ENCODE results near the gene EXOC6B.

EXOC6B gene

DNA sequence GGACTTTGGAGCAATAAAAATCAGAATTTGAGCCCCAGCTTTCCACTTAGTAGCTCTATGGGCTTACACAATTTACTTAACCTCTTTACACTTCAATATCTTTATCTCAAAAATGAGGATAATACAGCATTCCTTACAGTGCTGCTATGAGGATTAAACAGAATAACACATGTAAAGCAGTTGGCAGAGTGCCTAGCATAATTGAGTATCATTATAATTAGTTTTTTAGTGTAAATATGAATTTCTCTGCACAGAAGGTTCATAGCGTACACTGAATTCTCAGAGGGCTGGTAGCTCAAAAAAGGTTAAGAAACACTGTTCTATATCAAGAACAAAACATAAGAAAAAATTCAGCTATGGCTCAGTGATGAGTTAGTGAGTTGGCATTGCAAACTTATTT is 487.8 kb downstream of the EXOC6B start:
- no peak for FAIRE-seq

DNA sequence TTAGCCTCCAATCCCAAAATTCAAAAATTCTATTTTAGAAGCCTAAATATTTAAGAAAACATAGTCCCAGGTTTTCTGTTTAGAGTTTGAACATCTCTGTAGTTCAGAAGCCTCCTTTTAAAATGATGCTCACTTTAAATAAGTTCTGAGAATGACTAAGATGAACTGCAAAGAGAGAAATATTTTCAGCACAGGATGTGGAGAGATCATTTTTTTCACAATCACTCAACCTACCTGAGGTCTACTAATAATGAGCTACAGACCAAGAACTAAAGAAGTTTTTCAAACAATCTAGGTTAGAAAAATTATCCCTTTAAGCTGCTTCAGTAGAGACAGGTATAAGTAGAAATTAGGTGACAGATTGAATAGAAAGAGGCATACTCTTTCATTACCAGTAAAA is 493.1 kb downstream of the EXOC6B start:
- no peak for FAIRE-seq

DNA sequence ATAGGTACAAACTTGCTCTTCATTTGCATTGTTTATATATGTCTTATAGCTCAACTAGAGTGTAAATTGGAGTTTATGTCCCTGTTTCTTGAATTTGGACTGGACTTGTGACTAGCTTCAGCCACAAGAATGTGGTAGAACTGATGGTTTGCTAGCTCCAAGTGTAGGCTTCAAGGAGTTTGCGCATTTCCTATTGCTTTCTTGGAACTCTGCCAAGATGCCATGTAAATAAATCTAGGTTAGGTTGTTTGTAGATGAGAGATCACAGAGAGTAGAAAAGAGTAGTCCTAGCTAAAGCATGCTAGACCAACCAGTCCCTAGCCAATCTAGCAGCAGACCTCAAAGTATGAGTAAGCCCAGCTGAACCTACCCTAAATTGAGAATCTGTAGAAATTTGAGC is 495.2 kb downstream of the EXOC6B start:
- FAIRE-seq, result no peak

DNA sequence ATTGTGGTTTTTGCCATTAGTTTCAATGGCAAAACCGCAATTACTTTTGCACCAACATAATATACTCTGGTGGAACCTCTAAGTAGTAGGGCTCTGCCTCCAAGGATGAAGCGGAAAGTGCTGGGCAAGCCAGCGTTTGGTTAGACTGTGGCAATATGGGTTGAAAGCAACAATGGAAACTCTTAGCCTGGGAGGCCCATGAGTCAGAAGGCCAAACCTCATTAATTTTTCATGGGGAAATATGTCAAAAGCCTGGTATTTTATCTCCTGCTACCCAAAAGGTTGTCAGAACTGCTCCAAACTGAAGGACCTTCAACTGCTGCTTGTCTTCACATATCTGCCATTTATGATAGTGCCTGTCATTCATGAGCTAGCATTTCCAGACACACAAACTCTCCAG is 499.1 kb downstream of the EXOC6B start:
- FAIRE-seq, result no peak

DNA sequence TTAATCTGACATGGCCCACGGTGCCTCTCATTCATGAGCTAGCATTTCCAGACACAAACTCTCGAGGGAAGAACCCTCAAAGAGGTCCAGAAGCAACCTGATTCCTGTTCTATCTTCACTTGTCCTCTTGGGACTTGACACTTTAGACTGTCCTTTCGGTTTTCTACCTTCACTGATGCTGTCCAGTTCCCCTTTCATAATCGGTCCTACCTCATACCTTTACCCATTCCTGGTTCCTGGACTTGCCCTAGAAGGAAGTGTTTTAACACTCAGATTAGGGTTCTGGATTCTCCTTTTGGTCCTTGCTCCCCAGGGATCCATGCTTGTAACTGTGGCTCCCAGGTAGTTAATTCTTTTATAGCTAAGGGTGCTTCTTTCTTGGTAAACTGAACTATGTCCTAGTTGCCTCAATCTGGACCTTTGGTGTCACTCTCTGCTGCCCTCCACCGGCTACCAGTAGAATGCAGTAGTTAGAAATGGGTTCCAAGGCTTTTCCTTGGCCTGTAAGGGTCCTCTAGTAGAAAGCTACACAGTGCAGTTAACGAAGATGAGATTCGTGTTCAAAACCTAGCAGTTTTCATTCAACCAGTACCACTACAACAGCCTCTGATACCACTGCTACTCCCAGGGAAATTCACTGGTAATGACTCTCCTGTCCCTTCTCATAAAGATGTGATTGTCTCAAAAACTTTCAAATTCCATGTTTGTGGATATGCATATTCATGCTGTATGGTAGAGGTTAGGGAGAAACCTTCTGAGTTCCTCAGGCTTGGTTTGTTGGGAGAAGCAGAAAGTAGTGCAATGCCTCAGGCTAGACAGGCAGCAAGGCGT is 500.0 kb downstream of the EXOC6B start:
- FAIRE-seq, result peak; percentile 66

DNA sequence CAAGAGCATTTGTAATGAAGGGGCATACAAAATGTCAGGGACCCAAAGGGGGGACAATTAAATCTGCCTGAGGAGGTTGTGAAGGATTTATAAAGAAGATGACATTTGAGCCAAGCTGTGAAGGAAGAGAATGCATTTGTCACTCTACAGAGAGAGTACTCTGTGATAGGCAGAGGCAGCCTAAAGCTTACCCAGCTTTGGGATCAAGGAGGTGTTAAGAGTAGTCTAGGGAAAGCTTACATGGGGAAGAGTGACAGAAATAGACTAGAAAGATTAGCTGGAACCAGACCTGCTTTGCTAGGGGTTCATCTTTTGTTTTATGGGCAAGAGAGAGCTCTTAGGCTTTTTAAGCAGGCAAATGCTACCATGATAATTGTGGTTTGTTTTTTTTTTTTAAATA is 509.1 kb downstream of the EXOC6B start:
- no peak for FAIRE-seq

DNA sequence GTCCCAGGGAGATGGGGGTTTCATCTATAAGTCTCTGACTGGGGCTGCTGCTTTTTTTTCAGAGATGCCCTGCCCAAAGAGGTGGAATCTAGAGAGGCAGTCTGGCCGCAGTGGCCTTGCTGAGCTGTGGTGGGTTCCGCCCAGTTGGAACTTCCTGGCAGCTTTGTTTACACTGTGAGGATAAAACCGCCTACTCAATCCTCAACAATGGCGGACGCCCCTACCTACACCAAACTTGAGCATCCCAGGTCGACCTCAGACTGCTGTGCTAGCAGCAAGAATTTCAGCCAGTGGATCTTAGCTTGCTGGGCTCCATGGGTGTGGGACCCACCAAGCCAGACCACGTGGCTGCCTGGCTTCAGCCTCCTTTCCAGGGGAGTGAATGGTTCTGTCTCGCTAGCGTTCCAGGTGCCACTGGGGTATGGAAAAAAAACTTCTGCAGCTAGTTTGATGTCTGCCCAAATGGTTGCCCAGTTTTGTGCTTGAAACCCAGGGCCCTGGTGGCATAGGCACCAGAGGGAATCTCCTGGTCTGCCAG is 525.6 kb downstream of the EXOC6B start:
- FAIRE-seq, result no peak

DNA sequence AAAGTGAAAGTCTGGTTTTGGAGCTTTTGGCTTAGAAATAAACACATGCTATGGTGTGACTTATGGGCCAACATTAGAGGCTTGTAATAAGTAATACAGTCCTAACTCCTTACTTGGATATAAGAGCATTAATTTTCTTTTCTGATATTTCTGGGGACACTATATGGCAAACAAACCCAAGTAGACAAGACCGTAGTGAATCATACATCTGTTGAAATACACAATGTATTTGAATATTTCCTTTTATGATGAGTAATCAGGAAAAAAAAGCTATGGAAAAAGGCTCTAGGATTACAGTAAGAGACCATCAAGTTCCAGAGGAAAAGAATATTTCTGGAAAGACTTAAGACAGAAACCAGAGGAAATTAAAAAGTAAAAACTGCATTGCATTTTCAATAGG is 532.2 kb downstream of the EXOC6B start:
- no peak for FAIRE-seq

DNA sequence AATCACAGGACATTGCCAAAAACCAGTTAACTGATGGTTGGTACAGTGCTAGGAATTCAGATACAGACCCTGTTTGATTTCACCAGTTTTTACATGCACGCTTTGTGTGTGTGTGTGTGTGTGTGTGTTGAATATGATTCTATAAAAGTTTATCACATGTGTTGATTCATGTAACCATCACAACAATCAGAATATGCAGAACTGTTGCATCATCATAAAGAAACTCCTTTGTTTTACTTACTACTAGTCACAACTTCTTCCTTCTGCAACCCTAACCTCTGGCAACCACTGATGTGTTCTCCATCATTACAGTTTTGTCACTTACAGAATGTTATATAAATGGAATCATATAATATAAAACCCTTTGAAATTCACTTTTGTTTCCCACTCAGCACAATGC is 533.4 kb downstream of the EXOC6B start:
- no peak for FAIRE-seq

DNA sequence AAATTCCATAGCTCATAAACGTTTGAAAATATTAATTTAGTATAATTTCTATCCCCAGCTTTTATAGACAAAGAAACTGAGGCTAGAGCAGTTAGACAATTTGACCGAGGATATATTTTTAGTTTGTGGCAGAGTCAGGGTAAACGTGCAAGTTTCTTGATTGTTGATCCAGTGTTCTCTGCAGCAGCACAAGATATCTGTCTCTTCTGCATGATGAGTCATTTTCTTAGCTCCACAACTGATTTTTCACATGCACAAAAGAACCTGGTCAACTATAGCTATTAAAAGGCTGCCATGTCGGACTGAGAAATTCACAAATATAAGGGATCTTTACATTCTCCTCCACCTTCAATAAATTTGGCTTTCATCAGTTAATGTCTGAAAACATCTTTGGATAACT is 534.8 kb downstream of the EXOC6B start:
- FAIRE-seq, result no peak

DNA sequence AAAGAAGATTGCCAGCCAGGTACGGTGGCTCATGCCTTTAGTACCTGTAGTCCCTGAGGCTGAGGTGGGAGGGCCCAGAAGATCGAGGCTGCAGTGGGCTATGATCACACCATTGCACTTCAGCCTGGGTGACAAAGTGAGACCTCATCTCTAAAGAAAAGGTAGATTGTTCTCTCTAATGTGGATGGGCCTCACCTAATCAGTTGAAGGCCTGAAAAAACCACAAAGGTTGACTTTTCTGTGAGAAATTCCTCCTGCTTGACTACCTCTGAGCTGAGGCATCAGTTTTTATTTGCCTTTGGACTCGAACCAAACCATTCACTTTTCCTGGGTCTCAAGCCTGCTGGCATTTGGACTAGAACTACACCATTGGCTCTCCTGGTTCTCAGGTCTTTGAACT is 536.1 kb downstream of the EXOC6B start:
- no peak for FAIRE-seq

DNA sequence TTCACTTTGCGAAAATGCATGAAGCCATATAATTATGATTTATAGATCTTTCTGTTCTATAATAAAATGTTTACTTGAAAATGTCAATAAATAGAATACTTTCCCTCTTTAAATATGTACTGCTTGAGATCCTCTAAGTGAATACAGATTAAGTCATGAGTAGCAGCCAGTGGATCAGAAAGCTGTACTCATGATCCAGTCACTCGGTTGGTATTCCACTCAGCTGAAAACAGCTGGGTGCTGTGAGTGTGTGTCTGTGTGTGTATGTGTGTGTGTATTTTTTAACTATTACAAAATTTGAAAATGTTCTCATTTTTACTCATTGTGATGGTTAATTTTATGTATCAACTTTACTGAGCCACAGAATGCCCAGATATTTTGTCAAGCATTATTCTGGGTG is 536.5 kb downstream of the EXOC6B start:
- no peak for FAIRE-seq

DNA sequence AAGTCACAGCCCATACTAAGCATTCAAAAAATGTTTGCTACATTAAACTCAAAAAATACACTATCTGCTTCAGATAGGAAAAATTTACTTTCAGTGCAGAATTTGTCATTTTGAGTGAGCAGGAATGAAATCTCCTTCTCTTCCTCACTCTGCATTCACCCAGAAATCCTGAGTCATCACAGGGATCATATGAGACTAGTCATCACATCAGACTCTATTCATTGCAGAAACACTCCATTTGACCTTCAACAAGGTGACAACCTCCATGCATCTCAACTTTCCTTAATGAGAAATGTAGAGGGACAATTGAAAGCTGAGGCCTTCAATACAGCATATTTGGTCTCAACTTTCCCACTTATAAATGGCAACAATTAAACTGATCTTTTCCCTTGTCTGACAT is 547.8 kb downstream of the EXOC6B start:
- FAIRE-seq, result no peak

DNA sequence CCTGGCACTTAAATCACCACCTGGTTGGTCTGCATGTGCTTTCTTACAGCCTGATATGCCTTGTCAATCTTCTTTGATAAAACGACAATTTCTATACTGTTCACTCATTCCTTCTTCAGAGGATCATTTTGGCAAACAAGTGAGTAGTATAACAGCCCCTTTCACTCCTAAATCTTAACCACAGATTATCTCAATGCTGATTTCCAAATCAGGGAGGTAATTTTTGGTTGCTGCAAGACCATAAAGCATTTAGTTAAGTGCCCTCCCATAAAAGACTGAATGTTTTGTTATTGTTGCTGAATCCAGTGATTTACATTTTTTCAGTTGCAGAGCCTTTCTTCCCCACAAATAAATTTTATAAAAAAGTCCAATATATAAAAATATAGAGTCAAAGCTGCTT is 549.0 kb downstream of the EXOC6B start:
- FAIRE-seq, result no peak

DNA sequence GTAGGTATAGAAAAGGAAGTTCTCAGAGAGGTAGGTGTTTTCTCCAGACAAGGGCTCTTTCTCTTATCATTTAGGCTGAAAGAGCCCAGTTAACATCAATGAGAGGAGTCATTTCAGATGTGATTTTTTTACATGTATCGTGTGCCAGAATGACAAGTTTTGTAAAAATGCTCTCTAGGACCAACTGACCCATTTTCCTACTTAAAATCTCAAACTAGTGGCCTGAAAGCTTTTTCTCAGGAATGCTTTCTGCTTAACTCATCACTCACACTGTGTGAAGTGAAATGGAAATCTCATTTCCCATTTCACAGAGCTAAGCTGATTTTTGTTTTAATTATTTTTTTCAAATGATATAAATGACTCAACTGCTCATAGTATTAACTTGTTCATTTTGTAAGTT is 549.5 kb downstream of the EXOC6B start:
- no peak for FAIRE-seq

DNA sequence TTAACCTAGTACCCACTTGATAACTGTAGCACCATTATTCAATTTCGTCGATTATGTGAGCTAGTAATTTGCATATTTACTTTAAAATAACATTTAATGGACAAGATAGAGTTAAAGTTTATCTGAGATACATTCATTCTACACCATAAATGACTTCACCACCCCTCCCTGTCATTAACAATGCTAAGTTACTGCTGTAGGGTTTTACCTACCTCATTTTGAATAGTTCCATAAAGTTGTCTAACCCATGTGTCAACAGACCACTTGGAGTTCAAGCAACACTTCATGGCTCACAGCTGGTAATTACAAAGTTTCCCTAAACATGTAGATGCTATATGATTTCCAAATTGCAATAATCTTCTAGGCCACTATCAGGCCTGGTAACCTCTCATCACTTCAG is 550.7 kb downstream of the EXOC6B start:
- FAIRE-seq, result no peak

DNA sequence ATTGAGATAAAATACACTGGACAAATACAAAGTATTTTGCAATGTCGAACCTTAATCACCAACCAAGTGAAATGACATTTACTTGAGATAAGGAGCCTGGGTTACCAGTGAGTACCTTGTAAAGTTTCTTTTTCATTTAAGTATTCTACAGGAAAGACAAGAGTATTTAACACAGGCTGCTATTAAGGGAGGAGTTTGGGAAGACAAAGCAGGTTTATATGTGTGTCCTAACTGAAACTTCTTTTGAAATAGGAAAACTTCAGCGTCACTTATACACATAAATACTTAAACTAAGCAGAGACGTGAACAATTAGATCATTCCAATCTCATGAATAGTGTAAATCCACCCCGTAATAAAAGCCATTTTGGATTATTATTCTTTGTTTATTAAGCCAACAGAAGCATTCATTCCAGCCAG is 551.4 kb downstream of the EXOC6B start:
- no peak for FAIRE-seq

DNA sequence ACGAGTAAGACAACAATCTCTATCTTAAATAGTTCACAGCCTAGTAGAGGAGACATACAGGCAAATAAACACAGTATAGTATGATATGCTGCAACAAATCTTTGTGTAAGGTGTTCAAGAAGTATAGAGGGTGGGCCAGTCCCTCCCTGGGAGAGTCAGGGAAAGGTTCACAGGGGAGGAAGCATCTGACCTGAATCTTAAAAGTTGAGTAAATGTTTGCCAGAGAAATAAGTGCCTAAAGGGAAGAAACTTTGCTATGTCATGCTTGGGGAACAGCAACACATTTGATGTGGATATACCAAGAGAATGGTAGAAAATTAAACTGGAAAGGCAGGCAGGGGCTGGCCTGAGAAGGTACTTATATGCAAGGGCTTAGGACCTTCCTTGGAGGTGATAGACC is 552.4 kb downstream of the EXOC6B start:
- FAIRE-seq, result no peak

DNA sequence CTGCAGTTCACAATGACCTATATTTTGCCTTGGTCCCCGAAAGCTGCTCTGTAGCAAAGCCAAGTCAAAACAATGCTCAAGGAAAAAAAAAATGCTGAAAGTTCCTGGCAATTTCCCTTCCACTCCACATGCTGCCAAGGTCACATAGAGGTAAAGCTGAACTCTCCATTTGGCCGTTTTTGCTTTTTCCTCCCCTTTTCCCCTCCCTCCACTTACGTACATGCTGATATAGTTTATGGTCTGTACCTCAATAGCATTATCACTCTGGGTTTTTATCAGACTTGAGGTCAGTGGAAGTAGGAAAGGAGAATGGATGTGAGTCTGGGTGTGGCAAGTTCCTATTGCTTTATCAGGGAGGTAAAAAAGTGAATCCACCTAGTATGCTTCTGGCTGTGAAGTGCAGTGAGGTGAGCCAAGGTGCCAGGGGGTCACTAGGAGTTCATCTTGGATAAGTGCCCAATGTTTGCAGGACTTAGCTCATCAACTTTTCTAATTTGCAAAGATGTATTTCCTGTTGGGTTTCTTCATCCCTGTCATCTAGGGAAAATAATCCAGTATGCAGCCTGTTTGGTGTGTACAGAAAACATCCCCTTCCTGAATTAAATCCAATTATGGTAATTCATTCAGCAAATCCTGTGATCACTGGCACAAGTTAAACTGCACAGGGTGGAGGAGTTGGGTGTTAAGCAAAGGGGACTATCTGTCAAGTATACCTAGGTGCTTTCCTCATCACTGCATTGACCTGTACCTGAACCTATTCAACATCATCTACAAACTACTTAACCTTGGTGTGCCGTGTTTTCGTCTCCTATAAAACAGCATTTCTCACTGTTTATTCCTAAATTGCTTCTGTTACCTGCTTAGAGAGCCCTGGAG is 553.8 kb downstream of the EXOC6B start:
- FAIRE-seq, result no peak

DNA sequence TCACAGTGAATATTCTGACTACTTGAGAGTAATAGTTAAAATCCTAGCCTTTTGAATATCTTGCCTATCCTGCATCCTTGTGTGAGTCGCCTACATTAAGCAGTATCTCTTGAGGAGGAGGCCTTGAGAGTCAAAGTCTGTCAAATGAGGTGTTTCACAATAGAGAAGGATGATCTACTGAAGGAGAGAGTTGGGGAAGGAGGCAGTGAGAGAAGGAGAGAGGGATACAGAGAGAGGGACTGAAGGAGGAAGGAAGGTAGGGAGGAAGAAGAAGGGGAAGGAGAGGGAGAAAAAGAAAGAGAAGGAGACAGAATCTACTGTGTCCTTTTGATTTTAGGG is 554.6 kb downstream of the EXOC6B start:
- FAIRE-seq, result no peak

DNA sequence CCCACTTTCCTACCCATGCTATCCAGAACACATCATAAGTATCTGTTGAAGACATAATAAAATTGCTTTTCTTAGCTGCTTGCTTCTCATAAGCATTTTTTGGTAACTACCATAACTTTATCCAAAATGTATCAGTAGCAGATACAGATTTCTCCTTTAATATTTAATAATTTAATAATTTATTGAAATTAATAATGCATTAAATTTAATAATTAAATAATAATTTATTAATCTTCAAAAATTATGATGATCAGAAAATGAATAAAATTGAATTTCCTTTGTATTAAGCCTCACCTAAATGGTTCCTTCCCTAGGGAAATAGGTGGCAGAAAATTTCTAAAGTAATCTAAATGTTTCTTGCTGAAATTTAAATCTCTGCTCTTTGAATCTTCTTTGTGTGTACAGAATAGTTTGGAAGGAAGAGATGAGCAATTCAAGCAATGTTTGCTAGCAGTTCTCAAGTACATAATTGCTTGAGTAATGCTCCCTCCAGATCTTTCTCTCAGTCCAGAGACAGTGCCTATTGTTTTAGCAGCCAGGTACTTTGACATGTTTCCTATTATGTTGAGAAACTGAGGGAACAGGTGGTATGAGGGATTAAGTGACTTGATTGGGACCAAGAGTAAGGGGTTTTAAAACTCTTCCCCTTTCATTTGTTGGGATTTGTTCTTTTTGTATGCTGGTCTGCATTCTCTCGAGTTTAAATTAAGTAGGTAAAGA is 555.1 kb downstream of the EXOC6B start:
- peak; percentile 79 for FAIRE-seq

DNA sequence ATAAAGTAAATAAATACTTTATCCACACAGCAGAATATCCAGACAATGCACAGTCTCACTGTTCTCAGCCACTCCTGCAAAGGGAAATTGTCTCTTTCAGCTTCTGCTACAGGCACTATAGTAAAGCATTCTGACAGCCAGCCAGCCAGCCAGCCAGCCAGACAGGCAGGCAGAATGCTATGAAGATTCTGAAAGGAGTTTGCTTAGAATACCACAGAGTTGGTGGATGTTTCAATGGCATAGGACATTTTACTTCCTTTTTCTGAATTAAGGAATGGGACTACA is 562.1 kb downstream of the EXOC6B start:
- FAIRE-seq, result no peak

DNA sequence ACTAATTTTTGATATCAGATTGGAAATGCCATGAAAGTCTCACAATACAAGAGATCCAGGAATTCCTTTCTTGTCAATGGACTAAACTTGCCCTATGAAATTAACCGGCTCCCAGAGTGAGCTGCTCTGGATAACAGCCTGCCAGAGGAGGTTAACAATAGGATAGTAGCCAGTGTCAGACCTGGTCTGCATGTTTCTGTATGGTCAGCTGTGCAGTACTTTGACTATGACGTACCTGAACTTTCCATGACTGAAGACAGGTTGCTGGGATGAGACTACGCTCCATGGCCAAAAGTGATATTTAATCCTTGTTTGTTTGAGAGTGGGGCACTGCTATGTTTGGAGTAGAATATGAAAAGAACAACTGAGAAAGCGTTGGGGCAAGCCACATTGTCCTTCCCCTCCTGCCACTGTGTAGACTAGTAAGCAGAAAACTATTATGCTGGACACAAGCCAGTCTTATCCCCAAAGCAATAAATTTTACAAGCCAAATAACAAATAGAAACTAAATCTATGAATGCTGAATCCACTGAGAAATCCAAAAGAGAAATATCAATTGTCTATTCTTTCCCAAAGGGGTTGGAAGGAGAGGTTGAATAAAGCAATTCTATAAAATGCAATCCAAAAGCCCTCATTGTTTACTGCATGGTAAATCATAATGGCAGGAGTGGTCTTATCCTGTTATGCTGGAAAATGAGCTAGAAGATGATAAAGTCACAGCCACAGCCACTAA is 562.6 kb downstream of the EXOC6B start:
- FAIRE-seq, result no peak
